Measurements from ENCODE around the gene ADARB2.

- TF ChIP-seq CTCF (IDR thresholded peaks at IDR 0.05; ENCODE audit: insufficient read depth, low read length), result no peak
- no peak for TF ChIP-seq GABPA (IDR thresholded peaks at IDR 0.05; ENCODE audit: low read depth)
- TF ChIP-seq POLR2AphosphoS5 (IDR thresholded peaks at IDR 0.05; ENCODE audit: low read depth), result no peak
- TF ChIP-seq SPI1 (IDR thresholded peaks at IDR 0.05; ENCODE audit: borderline replicate concordance, low read depth), result no peak
These were observed 82.4 kb downstream of the ADARB2 start for GRCh38 chr10:1654811-1655356.

All from HL-60 (cell line).